ENCODE data around the gene THBS2.

Gene THBS2

DNA sequence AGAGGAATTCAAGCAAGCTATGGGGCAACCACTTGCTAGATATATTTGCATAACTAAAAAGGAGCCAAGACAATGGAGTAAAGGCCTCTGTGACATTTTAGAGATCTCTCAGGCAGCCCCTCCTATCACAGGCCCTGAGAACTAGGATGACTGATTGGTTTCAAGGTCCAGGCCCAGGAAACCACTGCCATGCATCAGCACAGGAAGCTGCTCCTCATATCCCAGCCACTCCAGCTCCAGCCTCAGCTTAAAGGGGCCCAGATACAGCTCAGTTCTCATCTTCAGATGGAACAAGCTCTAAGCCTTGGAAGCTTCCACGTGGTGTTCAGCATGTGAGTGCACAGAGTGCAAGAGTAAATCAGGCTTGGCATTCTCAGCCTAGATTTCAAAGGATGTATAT is 21.1 kb upstream of the THBS2 start:
- H3K4me3 ChIP-seq (ENCODE audit: insufficient read depth in 1 of 2, low read depth in 1 of 2, low read length in 2 of 2) = no peak overlapping the region
- no peak overlapping the region for H3K18ac ChIP-seq (ENCODE audit: low read depth in 1 of 2, low read length in 2 of 2)
- H3K36me3 ChIP-seq (ENCODE audit: control insufficient read depth in 1 of 2, insufficient read depth in 2 of 2, low read depth in 1 of 2, low read length in 2 of 2) = no peaks in the 10 kb centered on the region
- no peak for DNase-seq
- no peak overlapping the region for H3K4me2 ChIP-seq (ENCODE audit: low read length, poor library complexity, severe bottlenecking)
- H4K8ac ChIP-seq (ENCODE audit: low read length) = no peak overlapping the region
- no peak overlapping the region for H4K91ac ChIP-seq (ENCODE audit: low read length)
- H3K23ac ChIP-seq (ENCODE audit: low read length in 2 of 2) = no peak overlapping the region
- H3K9ac ChIP-seq (ENCODE audit: low read length) = no peak overlapping the region
- no peak overlapping the region for H3K4ac ChIP-seq (ENCODE audit: low read depth in 1 of 2, low read length in 2 of 2)
- no peak overlapping the region for H2AFZ ChIP-seq (ENCODE audit: low read depth, low read length)
- no peak overlapping the region for H2BK12ac ChIP-seq (ENCODE audit: low read length in 2 of 2)
- H3K27ac ChIP-seq (ENCODE audit: low read length, poor library complexity, severe bottlenecking) = no peak overlapping the region
- no peak overlapping the region for H3K14ac ChIP-seq (ENCODE audit: low read length in 2 of 2)
- no peak overlapping the region for H2BK120ac ChIP-seq (ENCODE audit: low read depth, low read length)
- peaks cover 3% of the 10 kb centered on the region for H3K4me1 ChIP-seq (ENCODE audit: control insufficient read depth, insufficient read depth, low read depth, low read length)
- no peaks in the 10 kb centered on the region for H3K79me1 ChIP-seq (replicated peaks; ENCODE audit: low read length, poor library complexity, severe bottlenecking)
- no peaks in the 10 kb centered on the region for H3K27me3 ChIP-seq (ENCODE audit: control insufficient read depth in 1 of 2, insufficient read depth in 1 of 2, low read length in 2 of 2)
- WGBS = 39% methylated on average over 1 of the region's 1 CpG
- H3K9me3 ChIP-seq (ENCODE audit: control insufficient read depth, low read length) = no peaks in the 10 kb centered on the region
- H2BK5ac ChIP-seq (ENCODE audit: low read depth, low read length, poor library complexity, severe bottlenecking) = no peak overlapping the region
- no peak overlapping the region for H2AK5ac ChIP-seq (ENCODE audit: low read length, severe bottlenecking)
- H2BK15ac ChIP-seq (ENCODE audit: low read depth, poor library complexity, severe bottlenecking) = no peak overlapping the region

DNA sequence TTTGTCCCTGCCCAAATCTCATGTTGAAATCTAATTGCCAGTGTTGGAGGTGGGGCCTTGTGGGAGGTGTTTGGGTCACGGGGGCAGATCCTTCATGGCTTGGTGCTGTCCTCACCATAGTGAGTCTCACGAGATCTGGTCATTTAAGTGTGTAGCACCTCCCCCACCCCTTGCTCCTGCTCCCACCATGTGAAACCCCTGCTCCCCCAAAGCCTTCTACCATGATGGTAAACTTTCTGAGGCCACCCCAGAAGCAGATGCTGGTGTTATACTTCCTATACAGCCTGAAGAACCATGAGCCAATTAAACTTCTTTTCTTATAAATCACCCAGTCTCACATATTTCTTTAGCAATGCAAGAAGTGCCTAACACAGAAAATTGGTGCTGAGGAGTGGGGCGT is 19.9 kb upstream of the THBS2 start:
- no peak overlapping the region for H3K27ac ChIP-seq (ENCODE audit: low read length, poor library complexity, severe bottlenecking)
- H3K9ac ChIP-seq (ENCODE audit: low read length) = no peak overlapping the region
- H3K18ac ChIP-seq (ENCODE audit: low read depth in 1 of 2, low read length in 2 of 2) = no peak overlapping the region
- H2BK120ac ChIP-seq (ENCODE audit: low read depth, low read length) = no peak overlapping the region
- no peak for DNase-seq
- H4K91ac ChIP-seq (ENCODE audit: low read length) = no peak overlapping the region
- H3K4me1 ChIP-seq (ENCODE audit: control insufficient read depth, insufficient read depth, low read depth, low read length) = peaks cover 6% of the 10 kb centered on the region
- H2BK5ac ChIP-seq (ENCODE audit: low read depth, low read length, poor library complexity, severe bottlenecking) = no peak overlapping the region
- H3K4me2 ChIP-seq (ENCODE audit: low read length, poor library complexity, severe bottlenecking) = no peak overlapping the region
- H2AK5ac ChIP-seq (ENCODE audit: low read length, severe bottlenecking) = no peak overlapping the region
- H3K23ac ChIP-seq (ENCODE audit: low read length in 2 of 2) = no peak overlapping the region
- WGBS = 75% methylated on average over 3 of the region's 3 CpGs
- H2BK15ac ChIP-seq (ENCODE audit: low read depth, poor library complexity, severe bottlenecking) = no peak overlapping the region
- no peaks in the 10 kb centered on the region for H3K36me3 ChIP-seq (ENCODE audit: control insufficient read depth in 1 of 2, insufficient read depth in 2 of 2, low read depth in 1 of 2, low read length in 2 of 2)
- H2BK12ac ChIP-seq (ENCODE audit: low read length in 2 of 2) = no peak overlapping the region
- no peaks in the 10 kb centered on the region for H3K27me3 ChIP-seq (ENCODE audit: control insufficient read depth in 1 of 2, insufficient read depth in 1 of 2, low read length in 2 of 2)
- no peak overlapping the region for H3K4me3 ChIP-seq (ENCODE audit: insufficient read depth in 1 of 2, low read depth in 1 of 2, low read length in 2 of 2)
- H3K79me1 ChIP-seq (replicated peaks; ENCODE audit: low read length, poor library complexity, severe bottlenecking) = no peaks in the 10 kb centered on the region
- H4K8ac ChIP-seq (ENCODE audit: low read length) = no peak overlapping the region
- no peak overlapping the region for H3K4ac ChIP-seq (ENCODE audit: low read depth in 1 of 2, low read length in 2 of 2)
- H3K14ac ChIP-seq (ENCODE audit: low read length in 2 of 2) = no peak overlapping the region
- no peaks in the 10 kb centered on the region for H3K9me3 ChIP-seq (ENCODE audit: control insufficient read depth, low read length)
- no peak overlapping the region for H2AFZ ChIP-seq (ENCODE audit: low read depth, low read length)

DNA sequence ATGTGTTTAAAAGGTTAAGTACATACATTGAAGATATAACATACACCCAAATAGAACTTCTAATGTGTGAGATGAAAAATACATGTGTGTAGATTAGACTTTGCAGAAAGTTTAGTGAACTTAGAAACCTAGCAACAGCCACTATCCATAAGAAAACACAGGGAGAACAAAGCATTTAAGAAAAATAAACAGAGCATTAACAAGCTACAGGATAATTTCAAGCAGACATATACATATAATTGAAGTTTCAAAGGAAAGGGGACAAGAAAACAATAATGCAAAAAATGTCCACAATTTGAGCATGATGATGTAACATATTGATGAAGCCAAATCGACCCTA is 18.2 kb upstream of the THBS2 start:
- peaks cover 6% of the 10 kb centered on the region for H3K4me1 ChIP-seq (ENCODE audit: control insufficient read depth, insufficient read depth, low read depth, low read length)
- H3K36me3 ChIP-seq (ENCODE audit: control insufficient read depth in 1 of 2, insufficient read depth in 2 of 2, low read depth in 1 of 2, low read length in 2 of 2) = no peaks in the 10 kb centered on the region
- H2AK5ac ChIP-seq (ENCODE audit: low read length, severe bottlenecking) = no peak overlapping the region
- H2BK15ac ChIP-seq (ENCODE audit: low read depth, poor library complexity, severe bottlenecking) = no peak overlapping the region
- DNase-seq = no peak
- no peak overlapping the region for H4K8ac ChIP-seq (ENCODE audit: low read length)
- H3K4me2 ChIP-seq (ENCODE audit: low read length, poor library complexity, severe bottlenecking) = no peak overlapping the region
- no peak overlapping the region for H2AFZ ChIP-seq (ENCODE audit: low read depth, low read length)
- no peak overlapping the region for H3K14ac ChIP-seq (ENCODE audit: low read length in 2 of 2)
- H3K18ac ChIP-seq (ENCODE audit: low read depth in 1 of 2, low read length in 2 of 2) = no peak overlapping the region
- H4K91ac ChIP-seq (ENCODE audit: low read length) = no peak overlapping the region
- H2BK120ac ChIP-seq (ENCODE audit: low read depth, low read length) = no peak overlapping the region
- H3K9me3 ChIP-seq (ENCODE audit: control insufficient read depth, low read length) = no peaks in the 10 kb centered on the region
- H3K27me3 ChIP-seq (ENCODE audit: control insufficient read depth in 1 of 2, insufficient read depth in 1 of 2, low read length in 2 of 2) = no peaks in the 10 kb centered on the region
- no peak overlapping the region for H3K27ac ChIP-seq (ENCODE audit: low read length, poor library complexity, severe bottlenecking)
- H2BK5ac ChIP-seq (ENCODE audit: low read depth, low read length, poor library complexity, severe bottlenecking) = no peak overlapping the region
- H3K23ac ChIP-seq (ENCODE audit: low read length in 2 of 2) = no peak overlapping the region
- WGBS = no CpG with 5 or more reads among the region's 1 CpG
- no peak overlapping the region for H2BK12ac ChIP-seq (ENCODE audit: low read length in 2 of 2)
- H3K79me1 ChIP-seq (replicated peaks; ENCODE audit: low read length, poor library complexity, severe bottlenecking) = no peaks in the 10 kb centered on the region
- H3K4me3 ChIP-seq (ENCODE audit: insufficient read depth in 1 of 2, low read depth in 1 of 2, low read length in 2 of 2) = no peak overlapping the region
- no peak overlapping the region for H3K4ac ChIP-seq (ENCODE audit: low read depth in 1 of 2, low read length in 2 of 2)
- no peak overlapping the region for H3K9ac ChIP-seq (ENCODE audit: low read length)

DNA sequence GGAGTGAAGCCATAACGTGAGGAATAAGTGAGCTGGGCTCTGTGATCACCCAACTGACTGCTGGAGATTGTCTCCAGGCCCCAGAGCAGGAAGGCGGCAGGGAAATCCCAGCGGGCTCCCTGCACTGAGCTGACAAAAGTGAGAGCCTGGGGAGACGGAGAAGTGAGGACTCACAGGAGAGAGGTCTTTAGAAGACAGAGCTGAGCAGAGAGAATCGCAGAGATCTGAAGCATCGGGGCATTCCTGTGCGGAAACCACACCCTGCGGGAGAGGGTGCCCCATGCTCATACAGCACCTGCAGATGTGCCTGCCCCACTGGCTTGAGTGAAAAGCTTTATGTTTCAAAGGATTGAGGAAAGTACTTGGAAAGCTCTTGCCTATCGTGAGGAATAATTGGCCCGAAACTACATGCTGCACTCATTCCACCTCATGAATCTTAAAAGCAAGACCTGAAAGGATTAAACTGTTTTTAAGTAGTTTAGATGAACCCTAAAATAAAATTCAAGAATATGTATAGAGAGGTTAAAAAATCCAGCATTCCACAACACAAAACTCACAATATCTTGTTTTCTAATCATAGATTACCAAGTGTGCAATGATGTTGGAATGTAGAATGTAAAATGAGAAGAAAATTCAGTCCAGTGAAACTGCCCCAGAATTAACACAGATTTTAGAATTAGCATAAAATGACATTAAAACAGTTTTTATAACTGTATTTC is 17.7 kb upstream of the THBS2 start:
- Histone ChIP-seq H3K27me3 (ENCODE audit: control insufficient read depth in 1 of 2, insufficient read depth in 1 of 2, low read length in 2 of 2) (no peaks in the 10 kb centered on the region), H4K91ac (ENCODE audit: low read length) (no peak overlapping the region), H2BK15ac (ENCODE audit: low read depth, poor library complexity, severe bottlenecking) (no peak overlapping the region), H3K9ac (ENCODE audit: low read length) (no peak overlapping the region), H3K23ac (ENCODE audit: low read length in 2 of 2) (no peak overlapping the region), H3K4me1 (ENCODE audit: control insufficient read depth, insufficient read depth, low read depth, low read length) (peaks cover 6% of the 10 kb centered on the region), H2AK5ac (ENCODE audit: low read length, severe bottlenecking) (no peak overlapping the region), H2BK120ac (ENCODE audit: low read depth, low read length) (no peak overlapping the region), H3K18ac (ENCODE audit: low read depth in 1 of 2, low read length in 2 of 2) (no peak overlapping the region), H3K4me2 (ENCODE audit: low read length, poor library complexity, severe bottlenecking) (no peak overlapping the region), H3K14ac (ENCODE audit: low read length in 2 of 2) (no peak overlapping the region), H3K9me3 (ENCODE audit: control insufficient read depth, low read length) (no peaks in the 10 kb centered on the region), H3K4me3 (ENCODE audit: insufficient read depth in 1 of 2, low read depth in 1 of 2, low read length in 2 of 2) (no peak overlapping the region), H3K4ac (ENCODE audit: low read depth in 1 of 2, low read length in 2 of 2) (no peak overlapping the region), H2AFZ (ENCODE audit: low read depth, low read length) (no peak overlapping the region), H3K36me3 (ENCODE audit: control insufficient read depth in 1 of 2, insufficient read depth in 2 of 2, low read depth in 1 of 2, low read length in 2 of 2) (no peaks in the 10 kb centered on the region), H4K8ac (ENCODE audit: low read length) (no peak overlapping the region), H3K27ac (ENCODE audit: low read length, poor library complexity, severe bottlenecking) (no peak overlapping the region), H2BK5ac (ENCODE audit: low read depth, low read length, poor library complexity, severe bottlenecking) (no peak overlapping the region), H3K79me1 (replicated peaks; ENCODE audit: low read length, poor library complexity, severe bottlenecking) (no peaks in the 10 kb centered on the region), H2BK12ac (ENCODE audit: low read length in 2 of 2) (no peak overlapping the region)
- DNase-seq = no peak
- 49% methylated on average over 8 of the region's 10 CpGs for WGBS
